HG02852 (cell line): ENCODE measurements around the gene ARHGAP10.

Experiments used
- ATAC-seq: cut with Tn5 transposase; IDR thresholded peaks from one replicate; pipeline ENCODE4 v1.9.1; 2021; ENCODE audit warnings: mild to moderate bottlenecking, moderate library complexity; ENCODE audit not compliant: unreplicated experiment

The ARHGAP10 gene

GRCh38 chr4:147764337-147764736 lies 32.4 kb downstream of the ARHGAP10 start:
- ATAC-seq: no peak

- no peak for ATAC-seq
Measured at GRCh38 chr4:147765121-147765529, 33.2 kb downstream of the ARHGAP10 start.

- ATAC-seq: no peak
Measured at GRCh38 chr4:147768113-147768512, 36.2 kb downstream of the ARHGAP10 start.

- no peak for ATAC-seq
Measured at GRCh38 chr4:147769386-147769785, 37.5 kb downstream of the ARHGAP10 start.

GRCh38 chr4:147770831-147771230 lies 38.9 kb downstream of the ARHGAP10 start:
- no peak for ATAC-seq

GRCh38 chr4:147772056-147772455 lies 40.2 kb downstream of the ARHGAP10 start:
- ATAC-seq: no peak

- ATAC-seq: no peak
Measured at GRCh38 chr4:147772459-147772969, 40.6 kb downstream of the ARHGAP10 start.

- peak; percentile 48 for ATAC-seq
Measured at GRCh38 chr4:147773261-147774184, 41.6 kb downstream of the ARHGAP10 start.

- no peak for ATAC-seq
Measured at GRCh38 chr4:147776716-147777115, 44.8 kb downstream of the ARHGAP10 start.

- no peak for ATAC-seq
Measured at GRCh38 chr4:147777456-147778091, 45.7 kb downstream of the ARHGAP10 start.

GRCh38 chr4:147778942-147779341 lies 47.1 kb downstream of the ARHGAP10 start:
- peak; percentile 58 for ATAC-seq

GRCh38 chr4:147779451-147779850 lies 47.6 kb downstream of the ARHGAP10 start:
- ATAC-seq: no peak

- peak; percentile 58 for ATAC-seq
Measured at GRCh38 chr4:147780137-147780777, 48.4 kb downstream of the ARHGAP10 start.

- no peak for ATAC-seq
Measured at GRCh38 chr4:147782087-147782781, 50.3 kb downstream of the ARHGAP10 start.

- no peak for ATAC-seq
Measured at GRCh38 chr4:147785129-147785528, 53.2 kb downstream of the ARHGAP10 start.

- ATAC-seq: peak; percentile 88
Measured at GRCh38 chr4:147786031-147786430, 54.1 kb downstream of the ARHGAP10 start.

GRCh38 chr4:147786531-147786930 lies 54.6 kb downstream of the ARHGAP10 start:
- ATAC-seq: no peak

- ATAC-seq: no peak
Measured at GRCh38 chr4:147787204-147787603, 55.3 kb downstream of the ARHGAP10 start.

GRCh38 chr4:147788791-147789190 lies 56.9 kb downstream of the ARHGAP10 start:
- no peak for ATAC-seq

- no peak for ATAC-seq
Measured at GRCh38 chr4:147789596-147789995, 57.7 kb downstream of the ARHGAP10 start.

GRCh38 chr4:147790412-147790811 lies 58.5 kb downstream of the ARHGAP10 start:
- ATAC-seq: no peak
